ENCODE measurements around the gene ZNF622. TPM values are rescaled to one million over a fixed set of nuclear protein-coding genes. Genes with fewer than 3 reads are reported as not detected.

ZNF622 gene
- total and polyA plus RNA-seq, 2 donors (not counting 3 experiments of a cell fraction or from before 2014, with no cell fraction given), result 10.0 to 26.6 TPM

DNA sequence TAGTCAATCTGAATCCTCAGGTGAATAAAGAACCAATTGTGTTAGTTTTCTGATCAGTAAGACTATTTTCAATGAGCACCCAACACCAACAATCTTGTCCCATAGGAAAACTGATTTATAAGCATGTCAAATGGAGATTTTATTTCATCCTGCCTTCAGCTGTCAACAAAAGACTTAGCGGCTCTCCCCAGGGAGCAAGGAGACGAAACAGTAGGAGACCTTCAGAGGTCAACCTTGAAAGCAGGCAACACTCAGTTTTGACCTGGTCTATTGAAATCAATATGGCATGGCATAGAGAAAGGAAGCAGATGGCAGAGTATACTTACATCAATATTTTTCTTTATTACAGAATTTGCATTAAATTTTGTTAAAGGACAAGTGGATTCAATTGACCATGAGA lies 34.1 kb downstream of the ZNF622 start:
- Histone ChIP-seq H3K9me3 (replicated peaks; ENCODE audit: control insufficient read depth, insufficient read depth, low read length) (no peaks in the 10 kb centered on the region), H3K79me2 (ENCODE audit: control insufficient read depth, insufficient read depth, low read length) (no peaks in the 10 kb centered on the region), H3K9ac (replicated peaks; ENCODE audit: extremely low read depth, insufficient read depth, low read length) (no peak overlapping the region), H3K4me3 (replicated peaks in 1 of 3; ENCODE audit: insufficient read depth in 1 of 3, low read depth in 1 of 3, low read length in 3 of 3) (no peak overlapping the region), H3K9me1 (replicated peaks; ENCODE audit: control insufficient read depth, extremely low read depth, insufficient read depth, low read length) (no peaks in the 10 kb centered on the region), H4K20me1 (replicated peaks; ENCODE audit: control insufficient read depth, extremely low read depth, insufficient read depth, low read length) (no peaks in the 10 kb centered on the region), H3K4me2 (ENCODE audit: insufficient read depth, low read length) (no peak overlapping the region), H3K27ac (ENCODE audit: insufficient read depth, low read depth, low read length) (no peak overlapping the region), H3K27me3 (ENCODE audit: control insufficient read depth in 2 of 2, insufficient read depth in 2 of 2, low read length in 2 of 2) (peaks cover 3 to 13% of the 10 kb centered on the region in 2 experiments), H2AFZ (ENCODE audit: low read depth, low read length) (no peak overlapping the region), H3K4me1 (ENCODE audit: control insufficient read depth, extremely low read depth, insufficient read depth, low read length) (no peaks in the 10 kb centered on the region), H3K36me3 (ENCODE audit: control insufficient read depth in 2 of 2, extremely low read depth in 1 of 2, insufficient read depth in 2 of 2, low read length in 2 of 2) (no peaks in the 10 kb centered on the region)
- intact Hi-C loops (cut with micrococcal nuclease) (no loop called here), dilution Hi-C loops (cut with MboI; ENCODE audit: extremely low pct_ligation_motif_present, low sequenced_read_pairs) (no loop called here)
- no peak for DNase-seq (ENCODE audit: low read depth, low spot score)
- TF ChIP-seq GATA2 (IDR thresholded peaks at IDR 0.05; ENCODE audit: insufficient read depth, insufficient read length, low read depth, low read length), result no peak
- CTCF ChIA-PET, result interaction anchor here (0.8 to 1.3 kb wide), 2 partner anchors 24 to 271 kb away, joined by 3 read pairs; no protein-coding TSS in a partner anchor
- FAIRE-seq, result no peak
- BruUV-seq (replicated peaks), result no TSS peak
- POLR2A ChIA-PET, result no interaction called here

- Histone ChIP-seq H3K4me1 (ENCODE audit: control insufficient read depth, extremely low read depth, insufficient read depth, low read length) (no peaks in the 10 kb centered on the region), H3K27ac (ENCODE audit: insufficient read depth, low read depth, low read length) (no peak overlapping the region), H3K9ac (replicated peaks; ENCODE audit: extremely low read depth, insufficient read depth, low read length) (no peak overlapping the region), H3K9me3 (replicated peaks; ENCODE audit: control insufficient read depth, insufficient read depth, low read length) (no peaks in the 10 kb centered on the region), H2AFZ (ENCODE audit: low read depth, low read length) (no peak overlapping the region), H3K4me2 (ENCODE audit: insufficient read depth, low read length) (no peak overlapping the region), H3K27me3 (ENCODE audit: control insufficient read depth in 2 of 2, insufficient read depth in 2 of 2, low read length in 2 of 2) (peaks cover 3 to 13% of the 10 kb centered on the region in 2 experiments), H3K79me2 (ENCODE audit: control insufficient read depth, insufficient read depth, low read length) (no peaks in the 10 kb centered on the region), H3K36me3 (ENCODE audit: control insufficient read depth in 2 of 2, extremely low read depth in 1 of 2, insufficient read depth in 2 of 2, low read length in 2 of 2) (no peaks in the 10 kb centered on the region), H3K9me1 (replicated peaks; ENCODE audit: control insufficient read depth, extremely low read depth, insufficient read depth, low read length) (no peaks in the 10 kb centered on the region), H4K20me1 (replicated peaks; ENCODE audit: control insufficient read depth, extremely low read depth, insufficient read depth, low read length) (no peaks in the 10 kb centered on the region), H3K4me3 (replicated peaks in 1 of 3; ENCODE audit: insufficient read depth in 1 of 3, low read depth in 1 of 3, low read length in 3 of 3) (no peak overlapping the region)
- ChIA-PET POLR2A (no interaction called here), CTCF (no interaction called here)
- dilution Hi-C loops (cut with MboI; ENCODE audit: extremely low pct_ligation_motif_present, low sequenced_read_pairs) (no loop called here), intact Hi-C loops (cut with micrococcal nuclease) (no loop called here)
- FAIRE-seq (no peak), DNase-seq (ENCODE audit: low read depth, low spot score) (no peak)
- no TSS peak for BruUV-seq (replicated peaks)
- TF ChIP-seq POLR2AphosphoS5 (IDR thresholded peaks at IDR 0.05; ENCODE audit: insufficient read depth, low read depth, low read length) (no peak), MAX (IDR thresholded peaks at IDR 0.05; ENCODE audit: insufficient read depth, insufficient read length) (no peak), MYC (IDR thresholded peaks at IDR 0.05; ENCODE audit: low read depth, low read length) (no peak), JUN (IDR thresholded peaks at IDR 0.05; ENCODE audit: borderline replicate concordance, insufficient read depth, insufficient read length, low read depth) (no peak), EZH2 (IDR thresholded peaks at IDR 0.05; ENCODE audit: borderline replicate concordance, low read depth, low read length, severe bottlenecking) (no peak), FOS (IDR thresholded peaks at IDR 0.05; ENCODE audit: borderline replicate concordance, insufficient read depth, low read length) (no peak), POLR2A (IDR thresholded peaks at IDR 0.05; ENCODE audit: low read depth, low read length) (no peak), GATA2 (IDR thresholded peaks at IDR 0.05; ENCODE audit: insufficient read depth, insufficient read length, low read depth, low read length) (no peak)
- TF ChIP-seq, protein P1, sequence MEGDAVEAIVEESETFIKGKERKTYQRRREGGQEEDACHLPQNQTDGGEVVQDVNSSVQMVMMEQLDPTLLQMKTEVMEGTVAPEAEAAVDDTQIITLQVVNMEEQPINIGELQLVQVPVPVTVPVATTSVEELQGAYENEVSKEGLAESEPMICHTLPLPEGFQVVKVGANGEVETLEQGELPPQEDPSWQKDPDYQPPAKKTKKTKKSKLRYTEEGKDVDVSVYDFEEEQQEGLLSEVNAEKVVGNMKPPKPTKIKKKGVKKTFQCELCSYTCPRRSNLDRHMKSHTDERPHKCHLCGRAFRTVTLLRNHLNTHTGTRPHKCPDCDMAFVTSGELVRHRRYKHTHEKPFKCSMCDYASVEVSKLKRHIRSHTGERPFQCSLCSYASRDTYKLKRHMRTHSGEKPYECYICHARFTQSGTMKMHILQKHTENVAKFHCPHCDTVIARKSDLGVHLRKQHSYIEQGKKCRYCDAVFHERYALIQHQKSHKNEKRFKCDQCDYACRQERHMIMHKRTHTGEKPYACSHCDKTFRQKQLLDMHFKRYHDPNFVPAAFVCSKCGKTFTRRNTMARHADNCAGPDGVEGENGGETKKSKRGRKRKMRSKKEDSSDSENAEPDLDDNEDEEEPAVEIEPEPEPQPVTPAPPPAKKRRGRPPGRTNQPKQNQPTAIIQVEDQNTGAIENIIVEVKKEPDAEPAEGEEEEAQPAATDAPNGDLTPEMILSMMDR (IDR thresholded peaks at IDR 0.05; ENCODE audit: extremely low read depth in 1 of 2, insufficient read depth in 1 of 2, low read depth in 1 of 2, low read length in 2 of 2), result no peak
Measured at GRCh38 chr5:16430349-16431089, 35.1 kb downstream of the ZNF622 start.
